ENCODE measurements around the gene COL4A6. TPM values are rescaled to one million over a fixed set of nuclear protein-coding genes. Genes with fewer than 3 reads are reported as not detected.

COL4A6 gene
- total RNA-seq, 1 donor from 2014 or later: not detected

GRCh38 chrX:108235986-108236385, 202.2 kb downstream of the COL4A6 start:
- H3K4me3 Mint-ChIP-seq (ENCODE audit: low read depth): no peak overlapping the region
- no peaks in the 10 kb centered on the region for H3K4me1 Mint-ChIP-seq (ENCODE audit: low read depth)
- intact Hi-C loops (cut with micrococcal nuclease): no loop called here
- H3K27ac Mint-ChIP-seq: no peak overlapping the region
- H3K36me3 Mint-ChIP-seq (ENCODE audit: low read depth): no peaks in the 10 kb centered on the region
- no peaks in the 10 kb centered on the region for H3K9me3 Mint-ChIP-seq
- no peak for DNase-seq (ENCODE audit: low spot score)
- no peaks in the 10 kb centered on the region for H3K27me3 Mint-ChIP-seq (ENCODE audit: low read depth)

GRCh38 chrX:108230574-108230973, 207.6 kb downstream of the COL4A6 start:
- intact Hi-C loops (cut with micrococcal nuclease): no loop called here

GRCh38 chrX:108224727-108225621, 213.2 kb downstream of the COL4A6 start:
- no peak overlapping the region for H3K4me3 Mint-ChIP-seq (ENCODE audit: low read depth)
- no peaks in the 10 kb centered on the region for H3K4me1 Mint-ChIP-seq (ENCODE audit: low read depth)
- H3K27ac Mint-ChIP-seq: no peak overlapping the region
- H3K27me3 Mint-ChIP-seq (ENCODE audit: low read depth): peaks cover 4% of the 10 kb centered on the region
- intact Hi-C loops (cut with micrococcal nuclease): loop anchor here (10.0 kb wide), 1 partner anchor 310 kb away; no protein-coding TSS in a partner anchor
- no peak for DNase-seq (ENCODE audit: low spot score)
- H3K9me3 Mint-ChIP-seq: no peaks in the 10 kb centered on the region
- H3K36me3 Mint-ChIP-seq (ENCODE audit: low read depth): no peaks in the 10 kb centered on the region

More at GRCh38 chrX:108230574-108230973, 207.6 kb downstream of the COL4A6 start:
- DNase-seq (ENCODE audit: low spot score): no peak
- H3K27me3 Mint-ChIP-seq (ENCODE audit: low read depth): peaks cover 4% of the 10 kb centered on the region
- H3K9me3 Mint-ChIP-seq: no peaks in the 10 kb centered on the region
- no peaks in the 10 kb centered on the region for H3K36me3 Mint-ChIP-seq (ENCODE audit: low read depth)
- no peak overlapping the region for H3K27ac Mint-ChIP-seq
- no peak overlapping the region for H3K4me3 Mint-ChIP-seq (ENCODE audit: low read depth)
- no peaks in the 10 kb centered on the region for H3K4me1 Mint-ChIP-seq (ENCODE audit: low read depth)

GRCh38 chrX:108224218-108224617, 214.0 kb downstream of the COL4A6 start:
- DNase-seq (ENCODE audit: low spot score): no peak
- Mint-ChIP-seq H3K4me1 (ENCODE audit: low read depth) (no peaks in the 10 kb centered on the region), H3K27me3 (ENCODE audit: low read depth) (no peaks in the 10 kb centered on the region), H3K36me3 (ENCODE audit: low read depth) (no peaks in the 10 kb centered on the region), H3K27ac (no peak overlapping the region), H3K9me3 (no peaks in the 10 kb centered on the region), H3K4me3 (ENCODE audit: low read depth) (no peak overlapping the region)
- intact Hi-C loops (cut with micrococcal nuclease): loop anchor here (10.0 kb wide), 1 partner anchor 311 kb away; no protein-coding TSS in a partner anchor

GRCh38 chrX:108223585-108223984, 214.6 kb downstream of the COL4A6 start:
- Mint-ChIP-seq H3K27me3 (ENCODE audit: low read depth) (no peaks in the 10 kb centered on the region), H3K9me3 (no peaks in the 10 kb centered on the region), H3K4me3 (ENCODE audit: low read depth) (no peak overlapping the region), H3K36me3 (ENCODE audit: low read depth) (no peaks in the 10 kb centered on the region), H3K27ac (no peak overlapping the region), H3K4me1 (ENCODE audit: low read depth) (no peaks in the 10 kb centered on the region)
- DNase-seq (ENCODE audit: low spot score): no peak
- intact Hi-C loops (cut with micrococcal nuclease): loop anchor here (10.0 kb wide), 1 partner anchor 311 kb away; no protein-coding TSS in a partner anchor

GRCh38 chrX:108221301-108221864, 216.8 kb downstream of the COL4A6 start:
- DNase-seq (ENCODE audit: low spot score): no peak
- H3K9me3 Mint-ChIP-seq: no peaks in the 10 kb centered on the region
- no peak overlapping the region for H3K27ac Mint-ChIP-seq
- no peaks in the 10 kb centered on the region for H3K36me3 Mint-ChIP-seq (ENCODE audit: low read depth)
- no peak overlapping the region for H3K4me3 Mint-ChIP-seq (ENCODE audit: low read depth)
- no peaks in the 10 kb centered on the region for H3K4me1 Mint-ChIP-seq (ENCODE audit: low read depth)
- H3K27me3 Mint-ChIP-seq (ENCODE audit: low read depth): no peaks in the 10 kb centered on the region
- intact Hi-C loops (cut with micrococcal nuclease): loop anchor here (10.0 kb wide), 1 partner anchor 313 kb away; no protein-coding TSS in a partner anchor

- Mint-ChIP-seq H3K27me3 (ENCODE audit: low read depth) (no peaks in the 10 kb centered on the region), H3K36me3 (ENCODE audit: low read depth) (no peaks in the 10 kb centered on the region), H3K9me3 (no peaks in the 10 kb centered on the region), H3K4me3 (ENCODE audit: low read depth) (no peak overlapping the region), H3K4me1 (ENCODE audit: low read depth) (no peaks in the 10 kb centered on the region), H3K27ac (no peak overlapping the region)
- no peak for DNase-seq (ENCODE audit: low spot score)
- intact Hi-C loops (cut with micrococcal nuclease): loop anchor here (10.0 kb wide), 1 partner anchor 315 kb away; no protein-coding TSS in a partner anchor
Observed at GRCh38 chrX:108219949-108220601, 218.1 kb downstream of the COL4A6 start.

GRCh38 chrX:108217876-108218275, 220.3 kb downstream of the COL4A6 start:
- Mint-ChIP-seq H3K36me3 (ENCODE audit: low read depth) (no peaks in the 10 kb centered on the region), H3K4me1 (ENCODE audit: low read depth) (no peaks in the 10 kb centered on the region), H3K27me3 (ENCODE audit: low read depth) (no peaks in the 10 kb centered on the region), H3K27ac (no peak overlapping the region), H3K4me3 (ENCODE audit: low read depth) (no peak overlapping the region), H3K9me3 (no peaks in the 10 kb centered on the region)
- no peak for DNase-seq (ENCODE audit: low spot score)
- intact Hi-C loops (cut with micrococcal nuclease): no loop called here

- no peaks in the 10 kb centered on the region for H3K9me3 Mint-ChIP-seq
- H3K27me3 Mint-ChIP-seq (ENCODE audit: low read depth): no peaks in the 10 kb centered on the region
Observed at GRCh38 chrX:108216919-108217571, 221.2 kb downstream of the COL4A6 start.

GRCh38 chrX:108216405-108216804, 221.8 kb downstream of the COL4A6 start:
- H3K36me3 Mint-ChIP-seq (ENCODE audit: low read depth): no peaks in the 10 kb centered on the region
- no peaks in the 10 kb centered on the region for H3K4me1 Mint-ChIP-seq (ENCODE audit: low read depth)
- intact Hi-C loops (cut with micrococcal nuclease): no loop called here
- H3K4me3 Mint-ChIP-seq (ENCODE audit: low read depth): no peak overlapping the region
- no peak overlapping the region for H3K27ac Mint-ChIP-seq
- DNase-seq (ENCODE audit: low spot score): no peak
- no peaks in the 10 kb centered on the region for H3K9me3 Mint-ChIP-seq
- no peaks in the 10 kb centered on the region for H3K27me3 Mint-ChIP-seq (ENCODE audit: low read depth)

More at GRCh38 chrX:108216919-108217571, 221.2 kb downstream of the COL4A6 start:
- Mint-ChIP-seq H3K4me1 (ENCODE audit: low read depth) (no peaks in the 10 kb centered on the region), H3K36me3 (ENCODE audit: low read depth) (no peaks in the 10 kb centered on the region), H3K27ac (no peak overlapping the region), H3K4me3 (ENCODE audit: low read depth) (no peak overlapping the region)
- intact Hi-C loops (cut with micrococcal nuclease): no loop called here
- no peak for DNase-seq (ENCODE audit: low spot score)

- peaks cover 2% of the 10 kb centered on the region for H3K27me3 Mint-ChIP-seq (ENCODE audit: low read depth)
- intact Hi-C loops (cut with micrococcal nuclease): no loop called here
- H3K4me1 Mint-ChIP-seq (ENCODE audit: low read depth): no peaks in the 10 kb centered on the region
- no peak overlapping the region for H3K4me3 Mint-ChIP-seq (ENCODE audit: low read depth)
- no peaks in the 10 kb centered on the region for H3K36me3 Mint-ChIP-seq (ENCODE audit: low read depth)
- H3K9me3 Mint-ChIP-seq: no peaks in the 10 kb centered on the region
- no peak overlapping the region for H3K27ac Mint-ChIP-seq
- no peak for DNase-seq (ENCODE audit: low spot score)
Observed at GRCh38 chrX:108211301-108211700, 226.9 kb downstream of the COL4A6 start.

- Mint-ChIP-seq H3K4me3 (ENCODE audit: low read depth) (no peak overlapping the region), H3K36me3 (ENCODE audit: low read depth) (no peaks in the 10 kb centered on the region), H3K27ac (no peak overlapping the region), H3K27me3 (ENCODE audit: low read depth) (peaks cover 6% of the 10 kb centered on the region), H3K4me1 (ENCODE audit: low read depth) (no peaks in the 10 kb centered on the region), H3K9me3 (no peaks in the 10 kb centered on the region)
- intact Hi-C loops (cut with micrococcal nuclease): no loop called here
- no peak for DNase-seq (ENCODE audit: low spot score)
Observed at GRCh38 chrX:108209006-108209554, 229.1 kb downstream of the COL4A6 start.

Measured in activated T-helper 2 cell treated with anti-CD3 and anti-CD28 coated beads, Interferon-gamma antibody, Interleukin-2, Interleukin-4, amounts not matched to agents 10 μg/mL and 5 μg/mL and 100 μg/mL, durations not matched to agents 14 hours and 24 hours and 36 hours (primary cell).